HG03442 (cell line): ENCODE data around the gene ACCSL.
A peak's percentile ranks its signal among the peaks of the same experiment; 100 is the strongest.

Experiments used
- ATAC-seq: cut with Tn5 transposase; IDR thresholded peaks from one replicate; pipeline ENCODE4 v1.9.1; 2021; ENCODE audit warnings: mild to moderate bottlenecking, moderate library complexity; ENCODE audit not compliant: unreplicated experiment

ACCSL gene

GRCh38 chr11:44017443-44018126 is 30.2 kb upstream of the ACCSL start:
- ATAC-seq: no peak

- ATAC-seq: no peak
Observed at GRCh38 chr11:44018127-44018521, 29.7 kb upstream of the ACCSL start.

GRCh38 chr11:44018829-44019228 is 29.0 kb upstream of the ACCSL start:
- ATAC-seq: no peak

GRCh38 chr11:44024977-44025376 is 22.8 kb upstream of the ACCSL start:
- no peak for ATAC-seq

DNA sequence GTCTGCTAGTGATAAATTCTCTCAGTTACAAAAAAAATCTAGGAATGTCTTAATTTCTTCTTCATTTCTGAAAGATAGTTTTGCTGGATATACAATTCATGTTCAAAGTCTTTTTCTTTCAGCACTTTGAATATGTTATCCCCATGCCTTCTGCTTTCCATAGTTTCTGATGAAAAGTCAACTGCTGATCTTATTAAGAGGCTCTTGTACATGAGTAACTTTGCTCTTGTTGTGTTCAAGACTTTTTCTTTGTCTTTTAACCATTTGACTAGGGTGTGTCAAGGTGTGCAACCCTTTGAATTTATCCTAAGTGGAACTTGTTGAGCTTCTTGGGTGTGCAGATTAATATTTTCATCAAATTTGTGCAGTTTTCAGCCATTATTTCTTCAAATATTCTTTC is 22.1 kb upstream of the ACCSL start:
- ATAC-seq: no peak

GRCh38 chr11:44028401-44028800 is 19.4 kb upstream of the ACCSL start:
- no peak for ATAC-seq

DNA sequence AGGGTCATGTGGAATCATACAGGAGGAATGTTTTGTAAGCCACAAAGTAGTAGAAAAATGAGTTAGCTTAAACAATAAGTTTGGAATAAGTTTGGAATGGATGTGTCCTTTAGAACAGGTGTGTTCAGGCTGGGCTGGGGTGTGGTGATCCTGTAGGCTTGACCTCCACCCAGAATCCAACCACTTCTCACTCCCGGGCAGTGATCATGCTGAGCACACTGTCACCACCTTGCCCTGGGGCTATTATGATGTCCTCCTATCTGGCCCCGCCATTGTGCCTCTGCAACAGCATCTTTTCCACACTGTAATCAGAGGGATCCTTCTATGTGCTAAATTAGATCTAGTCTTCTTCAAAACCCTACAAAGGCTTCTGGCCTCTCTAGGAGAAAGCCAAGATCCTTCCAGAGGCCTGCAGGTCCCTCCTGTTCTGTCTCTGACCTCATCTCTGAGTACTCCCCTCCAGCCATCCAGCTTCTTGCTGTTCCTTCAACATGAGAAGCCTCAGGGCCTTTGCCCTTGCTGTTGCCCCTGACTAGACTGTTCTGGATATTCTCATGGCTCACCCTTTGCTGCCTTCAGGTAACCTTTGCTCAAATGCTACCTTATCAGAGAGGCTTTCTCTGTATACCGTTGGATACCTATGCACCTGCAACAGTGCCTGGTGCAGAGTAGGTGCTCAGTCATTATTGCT is 18.8 kb upstream of the ACCSL start:
- ATAC-seq: no peak

GRCh38 chr11:44029507-44029845 is 18.3 kb upstream of the ACCSL start:
- ATAC-seq: no peak

- no peak for ATAC-seq
Observed at GRCh38 chr11:44029977-44030911, 17.5 kb upstream of the ACCSL start.

- ATAC-seq: no peak
Observed at GRCh38 chr11:44030996-44031395, 16.8 kb upstream of the ACCSL start.

GRCh38 chr11:44031549-44031948 is 16.2 kb upstream of the ACCSL start:
- ATAC-seq: no peak

DNA sequence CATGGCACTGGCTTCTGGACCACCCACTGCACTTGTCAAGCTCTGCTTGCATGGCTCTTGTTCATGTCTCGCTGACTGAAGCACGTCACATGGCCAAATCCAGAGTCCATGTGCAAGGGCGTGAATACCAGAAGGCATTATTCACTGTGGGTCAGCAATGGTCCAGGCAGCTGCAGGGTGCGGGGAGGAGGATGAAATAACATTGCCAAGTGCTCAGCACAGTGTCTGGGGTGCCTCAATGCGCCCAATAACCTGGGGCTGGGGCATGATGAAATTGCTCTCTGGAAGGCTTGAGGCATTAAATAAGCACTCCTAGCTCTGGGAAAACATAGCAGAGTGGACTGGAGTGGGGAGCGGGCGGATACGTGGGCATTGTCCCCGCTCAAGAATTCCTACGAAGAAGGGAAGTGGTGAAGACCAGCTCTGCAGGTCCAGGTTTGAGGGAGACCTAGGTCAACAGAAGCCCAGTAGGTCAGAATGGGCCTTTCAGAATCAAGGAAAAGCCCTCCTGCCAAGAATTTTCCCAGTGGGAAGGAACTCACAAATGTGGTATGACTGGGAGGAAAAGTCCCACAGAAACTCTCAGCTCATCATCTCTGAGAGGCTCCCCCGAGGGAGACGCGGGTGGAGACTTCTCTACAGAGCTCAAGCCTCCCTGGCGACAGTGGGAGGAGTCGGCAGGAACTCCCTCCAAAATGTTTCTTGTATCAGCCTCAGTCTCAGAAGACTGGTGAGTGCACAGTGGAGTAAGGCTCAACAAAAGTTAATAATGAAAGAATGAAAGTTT is 15.3 kb upstream of the ACCSL start:
- ATAC-seq: no peak

GRCh38 chr11:44033411-44033850 is 14.3 kb upstream of the ACCSL start:
- no peak for ATAC-seq

GRCh38 chr11:44033856-44034255 is 13.9 kb upstream of the ACCSL start:
- no peak for ATAC-seq

- no peak for ATAC-seq
Observed at GRCh38 chr11:44034639-44035038, 13.1 kb upstream of the ACCSL start.

DNA sequence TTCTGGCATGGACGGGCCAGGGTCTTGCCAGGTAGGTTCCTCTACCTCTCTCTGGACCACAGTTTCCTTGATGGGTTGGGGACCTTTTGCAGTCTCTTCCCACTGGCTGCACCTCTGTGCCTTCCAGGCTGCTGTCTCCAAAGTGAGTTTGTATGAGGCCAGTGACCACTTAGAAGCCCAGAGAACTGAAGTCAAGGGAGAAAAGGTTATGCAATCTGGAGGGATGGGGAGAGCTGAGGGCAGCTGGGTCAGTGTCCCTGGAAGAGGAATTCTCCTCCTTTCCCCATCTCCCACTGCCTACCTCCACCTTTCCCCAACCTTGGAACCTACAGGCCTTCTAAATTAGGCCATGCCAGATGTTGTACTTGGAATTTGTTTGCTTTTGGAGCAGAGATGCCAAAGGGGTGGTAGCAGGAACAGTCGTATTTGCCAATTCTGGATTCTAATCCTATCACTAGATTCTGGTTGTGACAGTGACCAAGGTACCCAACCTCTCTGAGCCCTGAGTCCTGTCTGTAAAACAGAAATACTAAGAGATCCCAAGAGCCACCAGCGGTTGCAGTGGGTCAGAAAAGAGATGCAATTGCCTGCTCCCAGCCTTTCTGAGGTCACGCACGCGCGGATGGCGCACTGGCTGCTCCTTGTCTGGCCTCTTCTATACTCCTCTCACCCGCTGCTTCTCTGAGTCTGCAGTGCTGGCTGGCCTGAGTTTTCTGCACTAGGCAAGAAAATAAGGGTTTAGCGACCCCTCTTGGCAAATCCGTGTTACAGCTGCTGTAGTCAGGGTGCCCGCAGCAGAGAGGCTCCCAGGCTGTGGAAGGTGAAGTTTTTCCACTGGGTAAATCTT is 10.7 kb upstream of the ACCSL start:
- peak; percentile 79 for ATAC-seq

DNA sequence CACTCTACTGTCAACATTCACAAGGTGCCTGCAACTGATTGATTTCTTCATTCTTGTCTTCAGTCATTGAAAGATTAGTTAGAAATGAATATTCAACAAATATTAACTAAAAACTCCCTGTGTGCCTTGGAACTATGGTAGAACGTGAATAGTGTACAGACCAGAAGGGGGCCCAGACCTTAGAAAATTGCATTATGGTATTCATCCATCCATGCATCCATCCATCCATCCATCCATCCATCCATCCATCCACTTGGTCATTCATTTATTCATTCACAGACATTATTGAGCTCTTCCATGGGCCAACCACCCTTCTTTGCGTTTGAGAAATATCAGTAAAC is 10.2 kb upstream of the ACCSL start:
- ATAC-seq: no peak

DNA sequence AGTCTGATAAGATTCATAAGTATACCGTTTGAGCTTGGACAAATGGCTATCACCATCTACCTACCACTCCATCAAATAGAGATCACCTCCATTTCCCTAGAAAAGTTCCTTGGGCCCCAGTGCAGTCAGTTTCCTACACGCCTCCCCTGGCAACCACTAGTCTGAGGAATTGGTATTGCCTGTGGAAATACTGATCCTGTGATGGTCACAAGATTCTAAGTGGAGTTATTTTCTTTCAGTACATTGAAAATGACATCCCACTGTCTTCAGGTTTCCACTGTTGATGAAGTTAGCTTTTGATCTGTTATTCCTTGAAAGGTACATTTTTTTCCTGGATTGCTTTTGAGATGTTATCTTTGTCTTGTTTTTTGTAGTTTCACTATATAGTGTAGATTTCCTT is 4.6 kb upstream of the ACCSL start:
- no peak for ATAC-seq

GRCh38 chr11:44046182-44046581 is 1.6 kb upstream of the ACCSL start:
- ATAC-seq: no peak

GRCh38 chr11:44047298-44047697 is 483 bp upstream of the ACCSL start:
- ATAC-seq: no peak
